GM13976 (cell line): ENCODE measurements around the gene EFCAB7.

Experiments used
- DNase-seq: peaks from one replicate; pipeline ENCODE4 v3.0.0; 2012; ENCODE audit warnings: low spot score
- CTCF ChIP-seq: IDR thresholded peaks from 2 replicates; pipeline ENCODE4 v1.5.1; 2012; ENCODE audit warnings: borderline replicate concordance, mild to moderate bottlenecking; ENCODE audit not compliant: insufficient read depth; ENCODE audit errors: extremely low read depth, missing control alignments, control extremely low read depth
- in situ Hi-C: fragments of 300-500 bp; cut with MboI; formaldehyde crosslinking; loops from one replicate; pipeline ENCODE4 v1.12.0; 2022; ENCODE audit warnings: low sequenced_read_pairs, mixed read lengths, inconsistent platforms; ENCODE audit not compliant: unreplicated experiment

Gene EFCAB7

DNA sequence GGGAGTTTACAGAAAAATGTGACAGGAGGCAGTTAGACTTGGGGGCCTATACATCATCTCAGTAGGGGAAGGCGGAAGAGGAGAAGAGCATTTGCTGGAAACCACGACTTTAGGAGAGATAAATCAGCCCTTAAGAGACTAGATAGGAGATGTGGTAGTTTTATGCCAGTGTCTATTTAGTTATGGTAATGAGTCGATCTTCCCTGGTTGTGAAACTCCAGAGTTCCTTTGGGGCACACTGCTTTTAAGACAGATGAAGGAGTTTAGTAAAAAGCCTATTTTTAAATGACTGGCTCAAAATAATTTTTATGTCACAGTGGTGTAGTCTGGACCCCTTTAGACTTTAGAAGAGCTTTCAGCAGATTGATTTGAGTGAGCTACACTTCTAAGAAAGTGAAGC lies 77.7 kb downstream of the EFCAB7 start:
- no peak for DNase-seq
- in situ Hi-C loops: loop anchor here (25.0 kb wide), 2 partner anchors 536 to 636 kb away; no protein-coding TSS in a partner anchor
- no peak for TF ChIP-seq CTCF

DNA sequence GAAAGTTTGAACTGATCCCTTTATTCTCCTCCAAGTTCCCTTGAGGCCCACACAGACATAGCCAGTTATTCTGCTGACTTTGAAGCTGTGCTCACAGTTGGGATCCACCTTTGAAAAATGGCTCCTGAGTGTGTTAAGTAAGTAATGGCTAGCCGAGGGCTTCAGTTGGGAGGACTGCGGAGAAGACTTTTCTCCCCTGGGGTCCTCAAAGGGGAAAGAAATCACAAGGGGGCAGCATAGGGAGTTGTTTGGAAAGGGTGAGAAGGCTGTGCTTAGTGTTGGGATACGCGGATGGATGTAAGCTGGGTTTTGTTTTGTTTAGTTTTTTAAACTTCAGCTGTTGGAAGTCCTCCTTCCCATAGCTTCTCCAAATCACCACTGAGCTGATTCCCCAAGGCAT lies 78.1 kb downstream of the EFCAB7 start:
- no peak for TF ChIP-seq CTCF
- in situ Hi-C loops: loop anchor here (25.0 kb wide), 2 partner anchors 536 to 636 kb away; no protein-coding TSS in a partner anchor
- DNase-seq: no peak

DNA sequence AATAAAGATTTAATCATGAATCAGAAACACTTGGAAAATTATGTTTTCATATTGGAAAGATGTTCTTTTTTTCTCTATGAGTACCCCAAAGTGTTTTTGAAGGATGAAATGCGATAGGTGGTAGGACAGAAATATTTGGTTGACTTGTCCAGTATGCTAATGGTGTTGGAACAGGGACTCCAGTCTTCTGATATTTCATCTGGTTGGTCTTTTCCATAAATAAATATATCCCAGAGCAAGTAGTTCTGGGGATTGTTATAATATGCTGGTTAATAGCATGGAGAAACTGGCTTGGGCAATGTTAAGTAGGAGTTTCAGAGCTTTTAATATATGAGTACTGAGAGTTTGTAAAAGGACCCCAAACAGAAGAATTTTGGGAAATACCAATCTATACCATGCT lies 78.6 kb downstream of the EFCAB7 start:
- DNase-seq: no peak
- TF ChIP-seq CTCF: no peak
- in situ Hi-C loops: loop anchor here (25.0 kb wide), 2 partner anchors 535 to 635 kb away; no protein-coding TSS in a partner anchor

- in situ Hi-C loops: loop anchor here (25.0 kb wide), 2 partner anchors 535 to 635 kb away; no protein-coding TSS in a partner anchor
- no peak for DNase-seq
- no peak for TF ChIP-seq CTCF
Measured at GRCh38 chr1:63602629-63603028, 79.3 kb downstream of the EFCAB7 start.

- DNase-seq: no peak
- no peak for TF ChIP-seq CTCF
- in situ Hi-C loops: loop anchor here (25.0 kb wide), 2 partner anchors 533 to 633 kb away; no protein-coding TSS in a partner anchor
Measured at GRCh38 chr1:63603810-63604209, 80.5 kb downstream of the EFCAB7 start.

DNA sequence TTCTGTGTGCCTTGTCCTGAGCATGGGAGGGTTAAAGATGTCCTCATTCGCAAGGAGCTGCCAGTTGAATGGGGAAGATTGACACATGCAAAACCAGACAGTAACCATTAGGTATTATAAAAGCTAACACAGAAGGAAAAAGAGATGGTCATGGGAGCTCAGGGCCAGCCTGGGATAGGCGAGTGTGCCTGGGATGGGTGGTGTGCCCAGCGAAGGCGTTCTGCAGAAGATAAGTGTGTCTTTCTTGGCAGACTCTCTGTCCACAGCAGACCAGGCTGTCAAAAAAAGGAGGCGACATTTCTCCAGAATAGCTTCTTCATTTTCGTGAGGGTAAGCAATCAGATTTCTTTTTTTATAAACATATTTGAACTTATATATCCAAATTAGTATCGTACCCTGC lies 84.0 kb downstream of the EFCAB7 start:
- TF ChIP-seq CTCF: no peak
- in situ Hi-C loops: loop anchor here (25.0 kb wide), 2 partner anchors 530 to 630 kb away; no protein-coding TSS in a partner anchor
- DNase-seq: no peak
